GM12873 (cell line): ENCODE results near the gene TBC1D22A.
A peak's percentile ranks its signal among the peaks of the same experiment; 100 is the strongest.

Experiments
- CTCF ChIP-seq: IDR thresholded peaks from 2 replicates; pipeline ENCODE4 v1.5.1; 2012; ENCODE audit warnings: low read depth, mild to moderate bottlenecking, moderate library complexity, low read length, control low read depth; ENCODE audit not compliant: insufficient read depth; ENCODE audit errors: missing control alignments

Gene TBC1D22A

DNA sequence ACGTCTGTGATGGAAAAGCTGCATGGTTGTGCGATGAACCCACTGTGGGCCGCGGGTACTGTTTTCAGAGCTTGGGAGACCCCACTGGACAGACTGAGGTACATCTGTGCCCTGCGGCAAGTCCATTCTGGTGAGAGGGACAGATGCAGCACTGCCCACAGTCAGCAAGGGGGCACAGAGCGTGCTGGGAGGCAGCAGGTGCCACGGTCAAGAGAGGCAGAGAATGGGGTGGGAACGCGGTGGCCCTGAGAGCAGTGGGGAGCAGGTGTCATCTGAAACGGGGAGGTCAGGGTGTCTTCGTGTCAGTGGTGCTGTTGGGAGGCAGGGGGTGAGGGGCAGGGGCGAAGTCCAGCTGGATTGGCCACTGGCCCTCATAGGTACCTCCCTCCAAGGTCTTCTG lies 32.0 kb downstream of the TBC1D22A start:
- TF ChIP-seq CTCF, result no peak

DNA sequence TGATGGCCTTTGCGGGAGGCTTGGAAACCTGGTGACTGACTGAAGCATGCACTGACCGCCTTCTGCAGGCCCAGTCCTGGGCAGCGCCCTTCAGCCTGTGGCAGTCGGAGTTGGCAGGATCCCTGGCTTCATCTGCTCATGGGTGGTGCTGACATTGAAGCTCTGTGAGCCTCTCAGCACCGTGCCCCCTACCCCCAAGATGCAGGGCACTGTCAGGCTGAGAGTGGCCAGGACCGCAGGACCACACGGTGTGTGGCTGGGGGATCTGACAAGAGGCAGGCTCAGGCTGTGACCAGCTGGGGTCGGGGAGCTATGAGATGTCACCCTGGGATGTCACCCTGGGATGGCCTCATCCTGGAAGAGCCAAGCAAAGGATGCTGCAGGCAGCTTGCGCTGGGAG lies 32.7 kb downstream of the TBC1D22A start:
- TF ChIP-seq CTCF, result no peak

GRCh38 chr22:46795845-46796565 lies 33.6 kb downstream of the TBC1D22A start:
- TF ChIP-seq CTCF, result no peak

- TF ChIP-seq CTCF, result no peak
These were observed 34.2 kb downstream of the TBC1D22A start for GRCh38 chr22:46796566-46797195.

- peak; percentile 19 for TF ChIP-seq CTCF
These were observed 34.9 kb downstream of the TBC1D22A start for GRCh38 chr22:46797355-46797754.

- no peak for TF ChIP-seq CTCF
These were observed 35.6 kb downstream of the TBC1D22A start for GRCh38 chr22:46798041-46798365.

DNA sequence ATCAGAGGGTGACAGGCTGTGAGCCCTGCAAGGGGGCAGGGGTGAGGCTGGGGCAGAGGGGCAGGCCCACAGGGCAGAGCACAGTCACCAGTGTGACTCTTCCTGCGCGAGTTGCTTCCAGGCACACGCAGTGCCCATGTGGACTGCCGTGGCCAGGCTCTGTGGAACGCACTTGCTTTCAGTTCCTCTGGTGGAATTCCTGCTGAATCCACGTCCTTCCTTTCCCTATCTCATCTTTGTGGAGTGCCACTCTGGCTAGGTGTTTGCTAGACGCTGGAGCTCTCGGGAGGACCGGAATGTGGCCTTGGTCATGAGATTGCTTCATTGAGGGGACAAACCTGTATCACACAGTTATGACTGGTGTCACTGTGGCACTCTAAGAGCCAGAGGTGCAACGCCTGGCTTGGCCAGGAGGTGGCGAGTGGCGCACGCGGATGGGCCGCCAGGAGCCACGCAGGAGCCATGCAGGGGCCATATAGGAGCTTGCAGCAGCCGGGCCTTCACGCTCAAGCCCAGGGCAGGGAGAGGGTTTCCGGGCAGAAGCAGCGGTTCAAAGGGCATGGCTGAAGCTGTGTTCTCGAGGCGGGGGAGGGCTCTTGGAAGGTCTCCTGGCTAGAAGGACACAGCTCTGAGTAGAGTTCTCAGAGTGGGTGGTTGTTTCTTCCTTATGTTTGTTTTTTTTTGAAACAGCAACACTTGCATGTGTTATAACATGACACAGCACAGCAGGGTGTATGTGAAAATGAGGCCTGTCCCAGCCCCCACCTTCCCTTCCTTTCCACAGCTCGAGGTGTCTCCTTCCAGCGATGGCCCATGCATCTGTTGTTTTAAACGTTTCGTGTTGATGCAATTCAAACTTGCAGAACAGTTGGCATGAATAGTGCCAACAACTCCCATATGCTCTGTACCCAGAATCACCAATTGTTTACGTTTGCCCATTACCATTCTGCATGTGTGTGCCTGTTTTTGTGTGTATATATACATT lies 36.2 kb downstream of the TBC1D22A start:
- TF ChIP-seq CTCF, result peak; percentile 90
